Measurements from ENCODE around the gene COBL.

The COBL gene

GRCh38 chr7:51108134-51108533, 208.5 kb downstream of the COBL start:
- TF ChIP-seq TAF1 (IDR thresholded peaks at IDR 0.05; ENCODE audit: borderline replicate concordance, insufficient read depth, low read length) (no peak), SIN3A (IDR thresholded peaks at IDR 0.05; ENCODE audit: borderline replicate concordance, insufficient read depth, low read length) (no peak), FOXP2 (optimal IDR thresholded peaks at IDR 0.05; ENCODE audit: borderline replicate concordance, extremely low read depth, extremely low read length, insufficient read depth) (no peak)

GRCh38 chr7:51104278-51104677, 212.3 kb downstream of the COBL start:
- TF ChIP-seq POLR2AphosphoS5 (IDR thresholded peaks at IDR 0.05; ENCODE audit: low read depth, low read length) (no peak), SIN3A (IDR thresholded peaks at IDR 0.05; ENCODE audit: borderline replicate concordance, insufficient read depth, low read length) (no peak), REST (IDR thresholded peaks at IDR 0.05; ENCODE audit: insufficient read depth in 1 of 2, low read depth in 2 of 2, low read length in 2 of 2) (no peak), TAF1 (IDR thresholded peaks at IDR 0.05; ENCODE audit: borderline replicate concordance, insufficient read depth, low read length) (no peak), FOXP2 (optimal IDR thresholded peaks at IDR 0.05; ENCODE audit: borderline replicate concordance, extremely low read depth, extremely low read length, insufficient read depth) (no peak)

GRCh38 chr7:51103718-51104117, 212.9 kb downstream of the COBL start:
- TF ChIP-seq SIN3A (IDR thresholded peaks at IDR 0.05; ENCODE audit: borderline replicate concordance, insufficient read depth, low read length): no peak
- TF ChIP-seq TAF1 (IDR thresholded peaks at IDR 0.05; ENCODE audit: borderline replicate concordance, insufficient read depth, low read length): no peak
- no peak for TF ChIP-seq FOXP2 (optimal IDR thresholded peaks at IDR 0.05; ENCODE audit: borderline replicate concordance, extremely low read depth, extremely low read length, insufficient read depth)
- no peak for TF ChIP-seq REST (IDR thresholded peaks at IDR 0.05; ENCODE audit: insufficient read depth in 1 of 2, low read depth in 2 of 2, low read length in 2 of 2)
- TF ChIP-seq POLR2AphosphoS5 (IDR thresholded peaks at IDR 0.05; ENCODE audit: low read depth, low read length): no peak

- no peak for TF ChIP-seq TAF1 (IDR thresholded peaks at IDR 0.05; ENCODE audit: borderline replicate concordance, insufficient read depth, low read length)
- no peak for TF ChIP-seq SIN3A (IDR thresholded peaks at IDR 0.05; ENCODE audit: borderline replicate concordance, insufficient read depth, low read length)
- TF ChIP-seq POLR2AphosphoS5 (IDR thresholded peaks at IDR 0.05; ENCODE audit: low read depth, low read length): no peak
- no peak for TF ChIP-seq REST (IDR thresholded peaks at IDR 0.05; ENCODE audit: insufficient read depth in 1 of 2, low read depth in 2 of 2, low read length in 2 of 2)
- TF ChIP-seq FOXP2 (optimal IDR thresholded peaks at IDR 0.05; ENCODE audit: borderline replicate concordance, extremely low read depth, extremely low read length, insufficient read depth): no peak
Observed at GRCh38 chr7:51102828-51103227, 213.8 kb downstream of the COBL start.

GRCh38 chr7:51101111-51101757, 215.4 kb downstream of the COBL start:
- TF ChIP-seq FOXP2 (optimal IDR thresholded peaks at IDR 0.05; ENCODE audit: borderline replicate concordance, extremely low read depth, extremely low read length, insufficient read depth) (no peak), SIN3A (IDR thresholded peaks at IDR 0.05; ENCODE audit: borderline replicate concordance, insufficient read depth, low read length) (no peak), REST (IDR thresholded peaks at IDR 0.05; ENCODE audit: insufficient read depth in 1 of 2, low read depth in 2 of 2, low read length in 2 of 2) (no peak), POLR2AphosphoS5 (IDR thresholded peaks at IDR 0.05; ENCODE audit: low read depth, low read length) (no peak), TAF1 (IDR thresholded peaks at IDR 0.05; ENCODE audit: borderline replicate concordance, insufficient read depth, low read length) (no peak)

All from PFSK-1 (cell line).